Measurements from ENCODE around the gene PTPN9.
"Not testable (repeated sequence)": the region's sequence is repeated elsewhere in the genome, so short reads cannot be mapped to it uniquely, and the experiment has no call there.

PTPN9 gene

GRCh38 chr15:75594276-75594675 is 15.2 kb upstream of the PTPN9 start:
- H3K4me3 ChIP-seq (ENCODE audit: low read depth, low read length): no peak overlapping the region
- no peak for TF ChIP-seq CTCF (IDR thresholded peaks at IDR 0.05; ENCODE audit: insufficient read depth, low read depth, low read length, missing control alignments)
- DNase-seq (ENCODE audit: low read depth): no peak

- no peak for TF ChIP-seq CTCF (IDR thresholded peaks at IDR 0.05; ENCODE audit: insufficient read depth, low read depth, low read length, missing control alignments)
- DNase-seq (ENCODE audit: low read depth): no peak
- no peak overlapping the region for H3K4me3 ChIP-seq (ENCODE audit: low read depth, low read length)
Measured at GRCh38 chr15:75591655-75592364, 12.7 kb upstream of the PTPN9 start.

GRCh38 chr15:75590239-75590638 is 11.1 kb upstream of the PTPN9 start:
- DNase-seq (ENCODE audit: low read depth): no peak
- no peak for TF ChIP-seq CTCF (IDR thresholded peaks at IDR 0.05; ENCODE audit: insufficient read depth, low read depth, low read length, missing control alignments)

GRCh38 chr15:75589071-75589470 is 10.0 kb upstream of the PTPN9 start:
- DNase-seq (ENCODE audit: low read depth): no peak
- H3K4me3 ChIP-seq (ENCODE audit: low read depth, low read length): no peak overlapping the region
- TF ChIP-seq CTCF (IDR thresholded peaks at IDR 0.05; ENCODE audit: insufficient read depth, low read depth, low read length, missing control alignments): no peak

More at GRCh38 chr15:75590239-75590638, 11.1 kb upstream of the PTPN9 start:
- H3K4me3 ChIP-seq (ENCODE audit: low read depth, low read length): no peak overlapping the region

- DNase-seq (ENCODE audit: low read depth); H3K4me3 ChIP-seq (ENCODE audit: low read depth, low read length): not testable (repeated sequence)
Measured at GRCh38 chr15:75586422-75586821, 7.3 kb upstream of the PTPN9 start.

- TF ChIP-seq CTCF (IDR thresholded peaks at IDR 0.05; ENCODE audit: insufficient read depth, low read depth, low read length, missing control alignments): no peak
- no peak for DNase-seq (ENCODE audit: low read depth)
- no peak overlapping the region for H3K4me3 ChIP-seq (ENCODE audit: low read depth, low read length)
Measured at GRCh38 chr15:75584121-75584520, 5.0 kb upstream of the PTPN9 start.

GRCh38 chr15:75583701-75584100 is 4.6 kb upstream of the PTPN9 start:
- TF ChIP-seq CTCF (IDR thresholded peaks at IDR 0.05; ENCODE audit: insufficient read depth, low read depth, low read length, missing control alignments): no peak
- no peak overlapping the region for H3K4me3 ChIP-seq (ENCODE audit: low read depth, low read length)
- DNase-seq (ENCODE audit: low read depth): no peak

GRCh38 chr15:75582943-75583342 is 3.8 kb upstream of the PTPN9 start:
- DNase-seq (ENCODE audit: low read depth); H3K4me3 ChIP-seq (ENCODE audit: low read depth, low read length): not testable (repeated sequence)

All from GM12865 (cell line).